Stomach (tissue), 4 donors: ENCODE data around the gene GOPC.

ENCODE experiments used
- POLR2AphosphoS5 ChIP-seq, 3 donors: sonication (generic); formaldehyde crosslinking; IDR thresholded peaks; one replicate each; pipeline ENCODE4 v1.6.1; 2016; ENCODE audit warnings: antibody characterized with exemption in 3 of 3
- TF ChIP-seq, protein P1 (sequence below), 7 experiments: fragments of 450-650 bp in 4 of 7; fragments of 200-600 bp in 3 of 7; sonication (generic) in 3 of 7; IDR thresholded peaks; one replicate each; pipeline ENCODE4 v1.5.1; 2016 to 2019; ENCODE audit warnings: antibody characterized with exemption in 7 of 7, control low read depth in 2 of 7, mild to moderate bottlenecking in 1 of 7

DNA sequence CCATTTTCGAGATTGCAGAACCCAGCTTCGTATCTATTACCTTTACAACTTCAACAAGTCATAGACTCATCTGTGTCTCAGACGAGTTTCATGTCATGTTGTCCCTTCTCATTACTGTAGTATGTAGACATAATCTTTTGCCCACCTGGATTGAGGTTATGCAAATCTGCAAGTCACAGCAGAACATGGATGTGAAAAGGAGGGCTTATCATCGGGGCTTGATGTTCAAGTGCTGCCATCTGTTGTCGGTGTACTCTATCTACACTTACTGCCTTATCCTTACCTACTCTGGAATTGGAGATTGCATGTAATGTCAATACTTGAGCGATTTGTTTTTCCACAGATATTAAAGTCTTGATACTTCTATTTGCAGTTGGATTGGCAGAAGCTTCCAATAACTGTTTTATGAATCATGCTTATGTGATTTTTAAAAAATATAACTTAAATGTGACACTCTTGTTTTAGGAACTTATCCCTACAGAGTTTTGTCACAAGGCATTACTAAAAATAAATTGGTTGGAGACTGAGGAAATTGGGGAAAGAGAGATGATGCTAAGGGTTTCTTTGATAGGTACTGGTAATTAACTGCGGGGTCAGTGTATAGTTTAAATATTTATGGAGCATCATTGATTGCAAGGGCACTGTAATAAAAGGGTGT is 3.0 kb upstream of the GOPC start:
- peak in 1 of 3 donors; percentile 50 for TF ChIP-seq POLR2AphosphoS5 (IDR thresholded peaks at IDR 0.05)
- TF ChIP-seq, protein P1, sequence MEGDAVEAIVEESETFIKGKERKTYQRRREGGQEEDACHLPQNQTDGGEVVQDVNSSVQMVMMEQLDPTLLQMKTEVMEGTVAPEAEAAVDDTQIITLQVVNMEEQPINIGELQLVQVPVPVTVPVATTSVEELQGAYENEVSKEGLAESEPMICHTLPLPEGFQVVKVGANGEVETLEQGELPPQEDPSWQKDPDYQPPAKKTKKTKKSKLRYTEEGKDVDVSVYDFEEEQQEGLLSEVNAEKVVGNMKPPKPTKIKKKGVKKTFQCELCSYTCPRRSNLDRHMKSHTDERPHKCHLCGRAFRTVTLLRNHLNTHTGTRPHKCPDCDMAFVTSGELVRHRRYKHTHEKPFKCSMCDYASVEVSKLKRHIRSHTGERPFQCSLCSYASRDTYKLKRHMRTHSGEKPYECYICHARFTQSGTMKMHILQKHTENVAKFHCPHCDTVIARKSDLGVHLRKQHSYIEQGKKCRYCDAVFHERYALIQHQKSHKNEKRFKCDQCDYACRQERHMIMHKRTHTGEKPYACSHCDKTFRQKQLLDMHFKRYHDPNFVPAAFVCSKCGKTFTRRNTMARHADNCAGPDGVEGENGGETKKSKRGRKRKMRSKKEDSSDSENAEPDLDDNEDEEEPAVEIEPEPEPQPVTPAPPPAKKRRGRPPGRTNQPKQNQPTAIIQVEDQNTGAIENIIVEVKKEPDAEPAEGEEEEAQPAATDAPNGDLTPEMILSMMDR (IDR thresholded peaks at IDR 0.05): peak in 5 of 7 experiments; percentile 50 to 72 (median 63)
